ENCODE results near the gene ZNF76. TPM values are rescaled to one million over a fixed set of nuclear protein-coding genes. Genes with fewer than 3 reads are reported as not detected.

The ZNF76 gene
- total and polyA plus RNA-seq, 9 of the 15 experiments (the other 6 are each of a cell fraction or from before 2014, with no cell fraction given), result 1.2 to 17.8 (median 10.7) TPM

DNA sequence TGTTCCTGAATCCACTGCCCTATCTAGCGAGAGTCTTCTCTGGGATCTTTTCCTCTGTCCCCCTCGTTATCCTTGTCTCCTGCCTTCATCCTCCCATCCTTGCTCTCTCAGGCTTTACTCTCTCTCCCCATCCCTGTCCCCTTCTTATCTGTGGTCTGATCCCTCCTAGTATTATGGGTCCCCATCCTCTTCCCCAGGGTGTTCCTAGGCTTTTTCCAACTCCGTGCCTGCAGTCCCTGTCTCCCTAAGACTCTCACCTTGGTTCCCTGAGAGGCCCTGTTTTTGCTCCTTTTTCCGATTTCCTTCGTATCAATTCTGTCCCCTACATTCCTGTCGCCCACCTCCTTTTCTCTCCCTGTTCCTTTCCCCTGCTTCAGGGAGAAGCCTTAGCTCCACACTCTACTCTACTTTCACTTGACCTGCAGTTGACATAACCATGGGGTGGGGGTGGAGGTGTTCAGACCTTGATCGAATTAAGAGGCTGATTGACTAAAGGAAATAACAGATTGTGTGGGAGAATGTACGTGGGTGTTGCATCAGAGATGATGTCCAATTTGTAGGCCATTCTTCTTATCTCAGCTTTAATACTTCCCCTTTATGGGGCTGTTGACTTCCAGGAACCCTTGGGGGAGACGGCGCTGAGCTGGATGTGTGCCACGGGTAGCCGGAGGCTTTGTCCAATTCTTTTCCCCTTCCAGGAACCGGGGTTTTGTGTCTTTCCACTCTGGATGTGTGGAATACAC is 83.7 kb downstream of the ZNF76 start (continued):
- TF ChIP-seq, protein P1, sequence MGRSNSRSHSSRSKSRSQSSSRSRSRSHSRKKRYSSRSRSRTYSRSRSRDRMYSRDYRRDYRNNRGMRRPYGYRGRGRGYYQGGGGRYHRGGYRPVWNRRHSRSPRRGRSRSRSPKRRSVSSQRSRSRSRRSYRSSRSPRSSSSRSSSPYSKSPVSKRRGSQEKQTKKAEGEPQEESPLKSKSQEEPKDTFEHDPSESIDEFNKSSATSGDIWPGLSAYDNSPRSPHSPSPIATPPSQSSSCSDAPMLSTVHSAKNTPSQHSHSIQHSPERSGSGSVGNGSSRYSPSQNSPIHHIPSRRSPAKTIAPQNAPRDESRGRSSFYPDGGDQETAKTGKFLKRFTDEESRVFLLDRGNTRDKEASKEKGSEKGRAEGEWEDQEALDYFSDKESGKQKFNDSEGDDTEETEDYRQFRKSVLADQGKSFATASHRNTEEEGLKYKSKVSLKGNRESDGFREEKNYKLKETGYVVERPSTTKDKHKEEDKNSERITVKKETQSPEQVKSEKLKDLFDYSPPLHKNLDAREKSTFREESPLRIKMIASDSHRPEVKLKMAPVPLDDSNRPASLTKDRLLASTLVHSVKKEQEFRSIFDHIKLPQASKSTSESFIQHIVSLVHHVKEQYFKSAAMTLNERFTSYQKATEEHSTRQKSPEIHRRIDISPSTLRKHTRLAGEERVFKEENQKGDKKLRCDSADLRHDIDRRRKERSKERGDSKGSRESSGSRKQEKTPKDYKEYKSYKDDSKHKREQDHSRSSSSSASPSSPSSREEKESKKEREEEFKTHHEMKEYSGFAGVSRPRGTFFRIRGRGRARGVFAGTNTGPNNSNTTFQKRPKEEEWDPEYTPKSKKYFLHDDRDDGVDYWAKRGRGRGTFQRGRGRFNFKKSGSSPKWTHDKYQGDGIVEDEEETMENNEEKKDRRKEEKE (IDR thresholded peaks at IDR 0.05; ENCODE audit: borderline replicate concordance in 1 of 2, control insufficient read depth in 1 of 2, low read depth in 2 of 2, low read length in 1 of 2), result peak in 1 of 2 experiments; percentile 48; a peak in 1 of 4 replicates
- no peak for TF ChIP-seq XRCC5 (IDR thresholded peaks at IDR 0.05; ENCODE audit: low read depth, low read length)
- TF ChIP-seq ZNF778 (CRISPR knock-in tag; IDR thresholded peaks at IDR 0.05), result no peak
- peak; percentile 84 for TF ChIP-seq ATF7 (IDR thresholded peaks at IDR 0.05)
- TF ChIP-seq LARP7 (IDR thresholded peaks at IDR 0.05), result peak; percentile 86; the same call in 1 of the 2 replicates
- 0 out of 2 replicates have a peak, but pooled peaks have one; percentile 34 for TF ChIP-seq KHSRP (IDR thresholded peaks at IDR 0.05)
- TF ChIP-seq, protein P2, sequence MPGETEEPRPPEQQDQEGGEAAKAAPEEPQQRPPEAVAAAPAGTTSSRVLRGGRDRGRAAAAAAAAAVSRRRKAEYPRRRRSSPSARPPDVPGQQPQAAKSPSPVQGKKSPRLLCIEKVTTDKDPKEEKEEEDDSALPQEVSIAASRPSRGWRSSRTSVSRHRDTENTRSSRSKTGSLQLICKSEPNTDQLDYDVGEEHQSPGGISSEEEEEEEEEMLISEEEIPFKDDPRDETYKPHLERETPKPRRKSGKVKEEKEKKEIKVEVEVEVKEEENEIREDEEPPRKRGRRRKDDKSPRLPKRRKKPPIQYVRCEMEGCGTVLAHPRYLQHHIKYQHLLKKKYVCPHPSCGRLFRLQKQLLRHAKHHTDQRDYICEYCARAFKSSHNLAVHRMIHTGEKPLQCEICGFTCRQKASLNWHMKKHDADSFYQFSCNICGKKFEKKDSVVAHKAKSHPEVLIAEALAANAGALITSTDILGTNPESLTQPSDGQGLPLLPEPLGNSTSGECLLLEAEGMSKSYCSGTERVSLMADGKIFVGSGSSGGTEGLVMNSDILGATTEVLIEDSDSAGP (CRISPR knock-in tag; IDR thresholded peaks at IDR 0.05), result no peak
- TF ChIP-seq ZFP36 (IDR thresholded peaks at IDR 0.05; ENCODE audit: low read depth, low read length, partially characterized antibody), result peak; percentile 21
- TF ChIP-seq CBX3 (IDR thresholded peaks at IDR 0.05; ENCODE audit: borderline replicate concordance in 1 of 2, low read length in 2 of 2), result no peak
- TF ChIP-seq, protein P3, sequence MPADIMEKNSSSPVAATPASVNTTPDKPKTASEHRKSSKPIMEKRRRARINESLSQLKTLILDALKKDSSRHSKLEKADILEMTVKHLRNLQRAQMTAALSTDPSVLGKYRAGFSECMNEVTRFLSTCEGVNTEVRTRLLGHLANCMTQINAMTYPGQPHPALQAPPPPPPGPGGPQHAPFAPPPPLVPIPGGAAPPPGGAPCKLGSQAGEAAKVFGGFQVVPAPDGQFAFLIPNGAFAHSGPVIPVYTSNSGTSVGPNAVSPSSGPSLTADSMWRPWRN (IDR thresholded peaks at IDR 0.05; ENCODE audit: low read depth), result peak; percentile 99
- TF ChIP-seq, protein P4, sequence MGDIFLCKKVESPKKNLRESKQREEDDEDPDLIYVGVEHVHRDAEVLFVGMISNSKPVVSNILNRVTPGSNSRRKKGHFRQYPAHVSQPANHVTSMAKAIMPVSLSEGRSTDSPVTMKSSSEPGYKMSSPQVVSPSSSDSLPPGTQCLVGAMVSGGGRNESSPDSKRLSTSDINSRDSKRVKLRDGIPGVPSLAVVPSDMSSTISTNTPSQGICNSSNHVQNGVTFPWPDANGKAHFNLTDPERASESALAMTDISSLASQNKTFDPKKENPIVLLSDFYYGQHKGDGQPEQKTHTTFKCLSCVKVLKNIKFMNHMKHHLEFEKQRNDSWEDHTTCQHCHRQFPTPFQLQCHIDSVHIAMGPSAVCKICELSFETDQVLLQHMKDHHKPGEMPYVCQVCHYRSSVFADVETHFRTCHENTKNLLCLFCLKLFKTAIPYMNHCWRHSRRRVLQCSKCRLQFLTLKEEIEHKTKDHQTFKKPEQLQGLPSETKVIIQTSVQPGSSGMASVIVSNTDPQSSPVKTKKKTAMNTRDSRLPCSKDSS (IDR thresholded peaks at IDR 0.05; ENCODE audit: low read depth, partially characterized antibody), result no peak
- TF ChIP-seq TEAD4 (IDR thresholded peaks at IDR 0.05; ENCODE audit: low read length), result peak; percentile 81
- TF ChIP-seq TEAD4 (CRISPR knock-in tag; IDR thresholded peaks at IDR 0.05; ENCODE audit: borderline replicate concordance), result no peak
- TF ChIP-seq PHF20 (IDR thresholded peaks at IDR 0.05; ENCODE audit: partially characterized antibody), result no peak
- no peak for TF ChIP-seq SP1 (CRISPR knock-in tag; IDR thresholded peaks at IDR 0.05)
- no peak for TF ChIP-seq ZNF408 (CRISPR knock-in tag; IDR thresholded peaks at IDR 0.05; ENCODE audit: low read depth)
- TF ChIP-seq KLF16 (IDR thresholded peaks at IDR 0.05), result peak; percentile 50
- TF ChIP-seq, protein P5, sequence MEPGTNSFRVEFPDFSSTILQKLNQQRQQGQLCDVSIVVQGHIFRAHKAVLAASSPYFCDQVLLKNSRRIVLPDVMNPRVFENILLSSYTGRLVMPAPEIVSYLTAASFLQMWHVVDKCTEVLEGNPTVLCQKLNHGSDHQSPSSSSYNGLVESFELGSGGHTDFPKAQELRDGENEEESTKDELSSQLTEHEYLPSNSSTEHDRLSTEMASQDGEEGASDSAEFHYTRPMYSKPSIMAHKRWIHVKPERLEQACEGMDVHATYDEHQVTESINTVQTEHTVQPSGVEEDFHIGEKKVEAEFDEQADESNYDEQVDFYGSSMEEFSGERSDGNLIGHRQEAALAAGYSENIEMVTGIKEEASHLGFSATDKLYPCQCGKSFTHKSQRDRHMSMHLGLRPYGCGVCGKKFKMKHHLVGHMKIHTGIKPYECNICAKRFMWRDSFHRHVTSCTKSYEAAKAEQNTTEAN (CRISPR knock-in tag; IDR thresholded peaks at IDR 0.05), result no peak
- 0 out of 2 replicates have a peak, but pooled peaks have one; percentile 63 for TF ChIP-seq SMARCA5 (IDR thresholded peaks at IDR 0.05)
- no peak for TF ChIP-seq RBM15 (IDR thresholded peaks at IDR 0.05; ENCODE audit: insufficient read depth, low read length)
- no peak for TF ChIP-seq TARDBP (IDR thresholded peaks at IDR 0.05)

Measured in K562 (cell line).